ENCODE results near the gene PEMT.

DNA sequence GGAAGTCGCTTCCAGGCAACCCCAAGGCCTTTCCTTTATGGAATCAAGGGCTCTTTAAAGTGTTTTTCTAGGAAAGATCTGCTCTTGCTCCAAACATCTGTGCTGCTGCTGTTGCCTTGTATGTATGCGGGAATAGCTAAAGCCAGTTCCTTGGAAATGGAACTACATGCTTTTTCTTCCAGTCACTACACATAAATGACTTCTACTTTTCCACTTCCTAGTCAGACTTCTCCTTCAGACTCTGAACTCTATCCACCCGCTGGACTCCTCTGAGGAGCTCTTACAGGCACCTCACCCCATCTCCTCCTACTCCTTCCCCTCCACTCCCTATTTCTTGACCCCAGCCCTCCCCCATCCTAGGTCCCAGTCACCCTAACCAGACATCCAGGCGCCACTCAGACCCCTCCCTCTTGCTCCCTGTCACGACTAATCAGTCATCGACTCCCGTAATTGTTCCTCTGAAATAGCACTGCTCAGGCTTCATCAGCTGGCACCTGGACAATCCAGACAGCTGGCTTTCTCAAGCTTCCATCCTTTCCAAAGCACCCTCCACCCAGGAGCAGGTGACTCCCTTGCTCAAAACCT, 15.0 kb upstream of the PEMT start:
- TF ChIP-seq, protein P1, sequence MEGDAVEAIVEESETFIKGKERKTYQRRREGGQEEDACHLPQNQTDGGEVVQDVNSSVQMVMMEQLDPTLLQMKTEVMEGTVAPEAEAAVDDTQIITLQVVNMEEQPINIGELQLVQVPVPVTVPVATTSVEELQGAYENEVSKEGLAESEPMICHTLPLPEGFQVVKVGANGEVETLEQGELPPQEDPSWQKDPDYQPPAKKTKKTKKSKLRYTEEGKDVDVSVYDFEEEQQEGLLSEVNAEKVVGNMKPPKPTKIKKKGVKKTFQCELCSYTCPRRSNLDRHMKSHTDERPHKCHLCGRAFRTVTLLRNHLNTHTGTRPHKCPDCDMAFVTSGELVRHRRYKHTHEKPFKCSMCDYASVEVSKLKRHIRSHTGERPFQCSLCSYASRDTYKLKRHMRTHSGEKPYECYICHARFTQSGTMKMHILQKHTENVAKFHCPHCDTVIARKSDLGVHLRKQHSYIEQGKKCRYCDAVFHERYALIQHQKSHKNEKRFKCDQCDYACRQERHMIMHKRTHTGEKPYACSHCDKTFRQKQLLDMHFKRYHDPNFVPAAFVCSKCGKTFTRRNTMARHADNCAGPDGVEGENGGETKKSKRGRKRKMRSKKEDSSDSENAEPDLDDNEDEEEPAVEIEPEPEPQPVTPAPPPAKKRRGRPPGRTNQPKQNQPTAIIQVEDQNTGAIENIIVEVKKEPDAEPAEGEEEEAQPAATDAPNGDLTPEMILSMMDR (conservative IDR thresholded peaks at IDR 0.05; ENCODE audit: low read depth, low read length): no peak
- TF ChIP-seq EZH2phosphoT487 (IDR thresholded peaks at IDR 0.05; ENCODE audit: borderline replicate concordance, low read length): no peak
- TF ChIP-seq EZH2 (IDR thresholded peaks at IDR 0.05; ENCODE audit: low read length, unreplicated experiment): no peak

Data from PC-3 (cell line).